ENCODE measurements around the gene LPP. TPM values are rescaled to one million over a fixed set of nuclear protein-coding genes. Genes with fewer than 3 reads are reported as not detected.

Gene LPP
- total RNA-seq, 1 donor = 77.4 TPM

DNA sequence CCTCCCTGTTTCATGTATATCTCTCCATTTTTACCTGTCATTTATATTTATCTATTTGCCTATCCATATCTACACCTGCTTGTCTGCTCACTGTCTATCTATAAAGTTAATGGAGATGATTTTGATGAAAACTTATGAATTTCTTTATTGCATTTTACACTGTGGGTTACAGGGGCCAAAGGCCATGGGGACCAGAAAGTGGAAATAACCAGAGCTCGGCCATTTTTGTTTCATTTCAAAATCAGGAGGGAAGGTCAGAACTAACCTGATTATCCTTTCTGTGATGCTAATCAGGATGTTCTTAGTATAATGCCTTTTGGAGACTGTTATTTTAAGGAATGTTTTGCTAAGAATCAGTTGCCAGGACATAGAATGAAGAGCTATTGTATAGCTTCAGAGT is 147.2 kb downstream of the LPP start:
- H3K9me3 ChIP-seq (ENCODE audit: low read depth, low read length) = no peaks in the 10 kb centered on the region
- H3K4me1 ChIP-seq (ENCODE audit: insufficient read depth, low read length) = peaks cover 23% of the 10 kb centered on the region
- no peak overlapping the region for H2AFZ ChIP-seq (ENCODE audit: low read length)
- DNase-seq (ENCODE audit: insufficient read length, low spot score, missing footprints) = no peak
- peaks cover 56% of the 10 kb centered on the region for H3K79me2 ChIP-seq (ENCODE audit: insufficient read depth, low read length)
- H3K4me3 ChIP-seq (ENCODE audit: insufficient read depth, low read length) = no peak overlapping the region
- no peaks in the 10 kb centered on the region for H4K20me1 ChIP-seq (ENCODE audit: insufficient read depth, low read length)
- H3K36me3 ChIP-seq (ENCODE audit: insufficient read depth, low read length) = no peaks in the 10 kb centered on the region
- no peak overlapping the region for H3K27ac ChIP-seq (ENCODE audit: low read depth, low read length)
- H3K27me3 ChIP-seq (ENCODE audit: insufficient read depth, low read length) = no peaks in the 10 kb centered on the region
- TF ChIP-seq, protein P1, sequence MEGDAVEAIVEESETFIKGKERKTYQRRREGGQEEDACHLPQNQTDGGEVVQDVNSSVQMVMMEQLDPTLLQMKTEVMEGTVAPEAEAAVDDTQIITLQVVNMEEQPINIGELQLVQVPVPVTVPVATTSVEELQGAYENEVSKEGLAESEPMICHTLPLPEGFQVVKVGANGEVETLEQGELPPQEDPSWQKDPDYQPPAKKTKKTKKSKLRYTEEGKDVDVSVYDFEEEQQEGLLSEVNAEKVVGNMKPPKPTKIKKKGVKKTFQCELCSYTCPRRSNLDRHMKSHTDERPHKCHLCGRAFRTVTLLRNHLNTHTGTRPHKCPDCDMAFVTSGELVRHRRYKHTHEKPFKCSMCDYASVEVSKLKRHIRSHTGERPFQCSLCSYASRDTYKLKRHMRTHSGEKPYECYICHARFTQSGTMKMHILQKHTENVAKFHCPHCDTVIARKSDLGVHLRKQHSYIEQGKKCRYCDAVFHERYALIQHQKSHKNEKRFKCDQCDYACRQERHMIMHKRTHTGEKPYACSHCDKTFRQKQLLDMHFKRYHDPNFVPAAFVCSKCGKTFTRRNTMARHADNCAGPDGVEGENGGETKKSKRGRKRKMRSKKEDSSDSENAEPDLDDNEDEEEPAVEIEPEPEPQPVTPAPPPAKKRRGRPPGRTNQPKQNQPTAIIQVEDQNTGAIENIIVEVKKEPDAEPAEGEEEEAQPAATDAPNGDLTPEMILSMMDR (IDR thresholded peaks at IDR 0.05; ENCODE audit: extremely low read depth, low read depth, low read length) = no peak
- no peak overlapping the region for H3K4me2 ChIP-seq (ENCODE audit: insufficient read depth, low read length)

DNA sequence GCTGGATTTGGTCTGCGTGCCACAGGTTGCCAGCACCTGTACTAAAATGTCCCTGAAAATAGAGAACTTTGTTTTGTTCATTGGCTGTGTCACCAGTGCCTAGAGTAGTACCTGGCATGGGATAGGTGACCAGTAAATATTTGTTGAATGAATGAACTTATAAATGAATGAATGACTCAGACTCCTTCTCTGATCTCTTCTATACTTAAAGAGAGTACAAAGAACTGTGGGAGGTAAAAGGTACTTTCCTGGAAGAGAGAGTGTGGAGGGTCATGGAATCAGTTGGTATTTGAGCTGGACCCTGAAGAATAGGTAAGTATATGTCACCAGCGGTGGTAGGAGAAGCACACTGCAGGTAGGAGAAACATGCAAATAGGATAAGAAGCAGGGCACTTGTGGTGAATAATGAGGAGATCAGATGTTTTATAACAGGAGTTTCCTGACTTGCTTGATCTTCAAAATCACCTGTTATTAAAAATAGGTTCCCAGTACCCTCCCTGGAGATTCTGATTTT is 149.4 kb downstream of the LPP start:
- Histone ChIP-seq H3K27ac (ENCODE audit: low read depth, low read length) (no peak overlapping the region), H4K20me1 (ENCODE audit: insufficient read depth, low read length) (no peaks in the 10 kb centered on the region), H3K4me2 (ENCODE audit: insufficient read depth, low read length) (no peak overlapping the region), H3K36me3 (ENCODE audit: insufficient read depth, low read length) (no peaks in the 10 kb centered on the region), H3K27me3 (ENCODE audit: insufficient read depth, low read length) (no peaks in the 10 kb centered on the region), H3K79me2 (ENCODE audit: insufficient read depth, low read length) (peaks cover 69% of the 10 kb centered on the region), H3K9me3 (ENCODE audit: low read depth, low read length) (no peaks in the 10 kb centered on the region), H3K4me1 (ENCODE audit: insufficient read depth, low read length) (peaks cover 3% of the 10 kb centered on the region), H2AFZ (ENCODE audit: low read length) (no peak overlapping the region), H3K4me3 (ENCODE audit: insufficient read depth, low read length) (no peak overlapping the region)
- DNase-seq (ENCODE audit: insufficient read length, low spot score, missing footprints) = peak; percentile 63
- TF ChIP-seq, protein P1 (IDR thresholded peaks at IDR 0.05; ENCODE audit: extremely low read depth, low read depth, low read length) = no peak

DNA sequence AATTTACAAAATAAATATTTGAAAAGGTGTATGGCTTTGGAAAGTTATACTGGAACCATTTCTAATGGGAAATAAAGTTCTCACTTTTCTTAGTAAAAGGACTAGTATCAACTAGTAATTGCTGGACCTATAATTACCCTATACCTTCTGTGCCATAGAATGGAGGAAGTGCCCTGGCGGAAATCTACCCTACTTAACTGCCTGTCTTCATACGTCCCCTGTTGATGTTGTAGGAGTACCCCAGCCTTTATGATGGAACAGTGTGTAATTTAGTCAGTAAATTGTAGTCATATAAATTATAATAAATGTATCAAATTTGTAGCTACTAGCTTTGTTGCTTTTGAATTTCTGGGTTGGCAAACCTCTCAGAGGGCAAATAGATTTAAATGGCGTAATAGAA is 149.9 kb downstream of the LPP start:
- DNase-seq (ENCODE audit: insufficient read length, low spot score, missing footprints) = no peak
- no peaks in the 10 kb centered on the region for H3K4me1 ChIP-seq (ENCODE audit: insufficient read depth, low read length)
- no peak overlapping the region for H3K27ac ChIP-seq (ENCODE audit: low read depth, low read length)
- H4K20me1 ChIP-seq (ENCODE audit: insufficient read depth, low read length) = no peaks in the 10 kb centered on the region
- no peak overlapping the region for H3K4me2 ChIP-seq (ENCODE audit: insufficient read depth, low read length)
- TF ChIP-seq, protein P1 (IDR thresholded peaks at IDR 0.05; ENCODE audit: extremely low read depth, low read depth, low read length) = no peak
- no peak overlapping the region for H2AFZ ChIP-seq (ENCODE audit: low read length)
- H3K27me3 ChIP-seq (ENCODE audit: insufficient read depth, low read length) = no peaks in the 10 kb centered on the region
- peaks cover 69% of the 10 kb centered on the region for H3K79me2 ChIP-seq (ENCODE audit: insufficient read depth, low read length)
- H3K9me3 ChIP-seq (ENCODE audit: low read depth, low read length) = no peaks in the 10 kb centered on the region
- no peak overlapping the region for H3K4me3 ChIP-seq (ENCODE audit: insufficient read depth, low read length)
- H3K36me3 ChIP-seq (ENCODE audit: insufficient read depth, low read length) = no peaks in the 10 kb centered on the region

DNA sequence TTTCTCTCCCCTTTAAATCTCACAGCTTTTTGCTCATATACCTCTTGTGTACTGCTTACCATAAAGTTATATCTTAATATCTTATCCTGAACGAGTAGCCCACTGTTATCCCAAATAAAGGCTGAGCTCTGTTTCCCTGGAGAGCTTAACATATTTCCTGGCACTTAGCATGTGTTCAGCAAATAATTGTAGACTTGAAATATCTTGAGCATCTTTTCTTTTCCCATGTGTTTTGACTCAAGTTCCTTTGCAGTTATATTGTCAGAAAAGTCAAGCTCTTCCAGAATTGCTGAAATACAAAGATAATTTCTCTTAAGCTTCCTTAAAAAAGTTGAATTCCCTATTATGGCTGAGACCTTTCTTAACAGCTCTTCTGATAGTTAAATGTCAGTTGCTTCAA is 150.5 kb downstream of the LPP start:
- H4K20me1 ChIP-seq (ENCODE audit: insufficient read depth, low read length) = peaks cover 3% of the 10 kb centered on the region

More for the DNA sequence above, 150.5 kb downstream of the LPP start:
- DNase-seq (ENCODE audit: insufficient read length, low spot score, missing footprints) = no peak
- Histone ChIP-seq H2AFZ (ENCODE audit: low read length) (no peak overlapping the region), H3K27me3 (ENCODE audit: insufficient read depth, low read length) (no peaks in the 10 kb centered on the region), H3K4me2 (ENCODE audit: insufficient read depth, low read length) (no peak overlapping the region), H3K4me1 (ENCODE audit: insufficient read depth, low read length) (no peaks in the 10 kb centered on the region), H3K36me3 (ENCODE audit: insufficient read depth, low read length) (no peaks in the 10 kb centered on the region), H3K4me3 (ENCODE audit: insufficient read depth, low read length) (no peak overlapping the region), H3K79me2 (ENCODE audit: insufficient read depth, low read length) (peaks cover 67% of the 10 kb centered on the region), H3K9me3 (ENCODE audit: low read depth, low read length) (no peaks in the 10 kb centered on the region), H3K27ac (ENCODE audit: low read depth, low read length) (no peak overlapping the region)
- TF ChIP-seq, protein P1 (IDR thresholded peaks at IDR 0.05; ENCODE audit: extremely low read depth, low read depth, low read length) = no peak
